Rectal smooth muscle tissue (tissue), 1 donor: ENCODE measurements around the gene SPRR5.

Source experiments
- H3K27ac ChIP-seq: one replicate; pipeline ENCODE4 v1.7.0; 2013; ENCODE audit warnings: low read depth, low read length, inconsistent platforms
- H3K27me3 ChIP-seq: one replicate; pipeline ENCODE4 v1.7.0; 2013; ENCODE audit warnings: low read length; ENCODE audit not compliant: control insufficient read depth, insufficient read depth
- H3K36me3 ChIP-seq: one replicate; pipeline ENCODE4 v1.7.0; 2013; ENCODE audit warnings: low read length; ENCODE audit not compliant: control insufficient read depth, insufficient read depth
- H3K4me1 ChIP-seq: one replicate; pipeline ENCODE4 v1.7.0; 2013; ENCODE audit warnings: low read length; ENCODE audit not compliant: control insufficient read depth, insufficient read depth
- H3K4me3 ChIP-seq: one replicate; pipeline ENCODE4 v1.7.0; 2013; ENCODE audit warnings: low read length
- H3K9ac ChIP-seq: one replicate; pipeline ENCODE4 v1.7.0; 2013; ENCODE audit warnings: low read length

Gene SPRR5

GRCh38 chr1:152957561-152957960, 10.6 kb downstream of the SPRR5 start:
- Histone ChIP-seq H3K9ac (no peak overlapping the region), H3K27ac (no peak overlapping the region), H3K4me3 (no peak overlapping the region), H3K4me1 (no peaks in the 10 kb centered on the region), H3K27me3 (no peaks in the 10 kb centered on the region), H3K36me3 (no peaks in the 10 kb centered on the region)

GRCh38 chr1:152959273-152959672, 12.3 kb downstream of the SPRR5 start:
- no peaks in the 10 kb centered on the region for H3K27me3 ChIP-seq
- no peaks in the 10 kb centered on the region for H3K36me3 ChIP-seq
- H3K4me3 ChIP-seq: no peak overlapping the region
- H3K9ac ChIP-seq: no peak overlapping the region
- H3K27ac ChIP-seq: no peak overlapping the region
- H3K4me1 ChIP-seq: no peaks in the 10 kb centered on the region

- Histone ChIP-seq H3K27me3 (no peaks in the 10 kb centered on the region), H3K9ac (no peak overlapping the region), H3K4me3 (no peak overlapping the region), H3K36me3 (no peaks in the 10 kb centered on the region), H3K4me1 (no peaks in the 10 kb centered on the region), H3K27ac (no peak overlapping the region)
Measured at GRCh38 chr1:152959801-152960451, 12.9 kb downstream of the SPRR5 start.

- H3K4me3 ChIP-seq: no peak overlapping the region
- H3K4me1 ChIP-seq: no peaks in the 10 kb centered on the region
- no peak overlapping the region for H3K9ac ChIP-seq
- H3K36me3 ChIP-seq: no peaks in the 10 kb centered on the region
- H3K27me3 ChIP-seq: no peaks in the 10 kb centered on the region
- H3K27ac ChIP-seq: no peak overlapping the region
Measured at GRCh38 chr1:152960452-152961044, 13.5 kb downstream of the SPRR5 start.

- H3K36me3 ChIP-seq: no peaks in the 10 kb centered on the region
- H3K9ac ChIP-seq: no peak overlapping the region
- H3K4me3 ChIP-seq: no peak overlapping the region
- no peak overlapping the region for H3K27ac ChIP-seq
- no peaks in the 10 kb centered on the region for H3K27me3 ChIP-seq
- no peaks in the 10 kb centered on the region for H3K4me1 ChIP-seq
Measured at GRCh38 chr1:152961226-152961891, 14.4 kb downstream of the SPRR5 start.

- H3K27me3 ChIP-seq: no peaks in the 10 kb centered on the region
- no peak overlapping the region for H3K27ac ChIP-seq
- H3K36me3 ChIP-seq: no peaks in the 10 kb centered on the region
- H3K4me3 ChIP-seq: no peak overlapping the region
- H3K4me1 ChIP-seq: no peaks in the 10 kb centered on the region
- no peak overlapping the region for H3K9ac ChIP-seq
Measured at GRCh38 chr1:152962876-152963415, 15.9 kb downstream of the SPRR5 start.

GRCh38 chr1:152964536-152964935, 17.5 kb downstream of the SPRR5 start:
- H3K27me3 ChIP-seq: no peaks in the 10 kb centered on the region
- H3K36me3 ChIP-seq: no peaks in the 10 kb centered on the region
- H3K9ac ChIP-seq: no peak overlapping the region
- H3K4me1 ChIP-seq: no peaks in the 10 kb centered on the region
- no peak overlapping the region for H3K4me3 ChIP-seq
- H3K27ac ChIP-seq: no peak overlapping the region

- Histone ChIP-seq H3K27ac (no peak overlapping the region), H3K27me3 (no peaks in the 10 kb centered on the region), H3K4me3 (no peak overlapping the region), H3K36me3 (no peaks in the 10 kb centered on the region), H3K4me1 (no peaks in the 10 kb centered on the region), H3K9ac (no peak overlapping the region)
Measured at GRCh38 chr1:152965853-152966252, 18.8 kb downstream of the SPRR5 start.

- H3K9ac ChIP-seq: no peak overlapping the region
- H3K4me1 ChIP-seq: no peaks in the 10 kb centered on the region
- no peak overlapping the region for H3K27ac ChIP-seq
- no peaks in the 10 kb centered on the region for H3K27me3 ChIP-seq
- no peaks in the 10 kb centered on the region for H3K36me3 ChIP-seq
- no peak overlapping the region for H3K4me3 ChIP-seq
Measured at GRCh38 chr1:152967201-152967600, 20.2 kb downstream of the SPRR5 start.

- no peaks in the 10 kb centered on the region for H3K36me3 ChIP-seq
- H3K9ac ChIP-seq: no peak overlapping the region
- H3K4me1 ChIP-seq: no peaks in the 10 kb centered on the region
- no peaks in the 10 kb centered on the region for H3K27me3 ChIP-seq
- H3K4me3 ChIP-seq: no peak overlapping the region
- no peak overlapping the region for H3K27ac ChIP-seq
Measured at GRCh38 chr1:152968248-152968647, 21.2 kb downstream of the SPRR5 start.

GRCh38 chr1:152969036-152969435, 22.0 kb downstream of the SPRR5 start:
- Histone ChIP-seq H3K9ac (no peak overlapping the region), H3K4me3 (no peak overlapping the region), H3K36me3 (no peaks in the 10 kb centered on the region), H3K27me3 (no peaks in the 10 kb centered on the region), H3K27ac (no peak overlapping the region), H3K4me1 (no peaks in the 10 kb centered on the region)

GRCh38 chr1:152970495-152970894, 23.5 kb downstream of the SPRR5 start, which contains the start of gene SPRR4:
Gene SPRR4 (plus strand): TSS chr1:152970648. CDS start chr1:152971891, 1,243 bp downstream.
- Histone ChIP-seq H3K27me3 (no peaks in the 10 kb centered on the region), H3K27ac (no peak within 1 kb of the TSS), H3K4me1 (no peaks in the 10 kb centered on the region), H3K4me3 (no peak within 1 kb of the TSS), H3K9ac (no peak within 1 kb of the TSS), H3K36me3 (no peaks in the 10 kb centered on the region)
